Effector memory CD8-positive, alpha-beta T cell (primary cell): Measurements from ENCODE around the gene DYRK3.
"Not testable (repeated sequence)": the region's sequence is repeated elsewhere in the genome, so short reads cannot be mapped to it uniquely, and the experiment has no call there.

Experiments
- ATAC-seq: fragments of 150-1000 bp; cut with Tn5 transposase; replicated peaks from 2 replicates; pipeline ENCODE4 v1.10.0; 2021; ENCODE audit warnings: mild to moderate bottlenecking, moderate library complexity
- DNase-seq, 3 experiments: peaks; one replicate each; pipeline ENCODE4 v3.0.0; 2021
- H3K27ac Mint-ChIP-seq, 2 donors: one replicate each; pipeline ENCODE4 v1.8.0; 2022; ENCODE audit warnings: mild to moderate bottlenecking in 2 of 2, mixed read lengths in 2 of 2, moderate library complexity in 2 of 2
- H3K27me3 Mint-ChIP-seq, 2 donors: one replicate each; pipeline ENCODE4 v1.8.0; 2022; ENCODE audit warnings: mixed read lengths in 2 of 2
- H3K36me3 Mint-ChIP-seq: one replicate; pipeline ENCODE4 v1.8.0; 2022; ENCODE audit warnings: mild to moderate bottlenecking, moderate library complexity, mixed read lengths; ENCODE audit not compliant: insufficient read depth
- H3K4me1 Mint-ChIP-seq, 2 donors: one replicate each; pipeline ENCODE4 v1.8.0; 2022; ENCODE audit warnings: low read depth in 2 of 2, mixed read lengths in 2 of 2
- H3K4me3 Mint-ChIP-seq, 2 donors: one replicate each; pipeline ENCODE4 v1.8.0; 2022; ENCODE audit warnings: mild to moderate bottlenecking in 2 of 2, mixed read lengths in 2 of 2, moderate library complexity in 2 of 2
- H3K9me3 Mint-ChIP-seq, 2 donors: one replicate each; pipeline ENCODE4 v1.8.0; 2022; ENCODE audit warnings: mixed read lengths in 2 of 2

The DYRK3 gene

GRCh38 chr1:206642074-206642473 lies 6.7 kb downstream of the DYRK3 start:
- not testable (repeated sequence) for H3K27me3 Mint-ChIP-seq, ATAC-seq, H3K4me1 Mint-ChIP-seq, H3K4me3 Mint-ChIP-seq, H3K9me3 Mint-ChIP-seq, DNase-seq, H3K27ac Mint-ChIP-seq, H3K36me3 Mint-ChIP-seq

- Mint-ChIP-seq H3K27ac (no peak overlapping the region), H3K4me3 (no peak overlapping the region), H3K27me3 (no peaks in the 10 kb centered on the region), H3K4me1 (no peaks in the 10 kb centered on the region), H3K9me3 (no peaks in the 10 kb centered on the region), H3K36me3 (no peaks in the 10 kb centered on the region)
- ATAC-seq (no peak), DNase-seq (no peak)
These were observed 7.9 kb downstream of the DYRK3 start for GRCh38 chr1:206643118-206643698.

- Mint-ChIP-seq H3K4me1 (no peaks in the 10 kb centered on the region), H3K9me3 (no peaks in the 10 kb centered on the region), H3K27me3 (no peaks in the 10 kb centered on the region), H3K27ac (no peak overlapping the region), H3K4me3 (no peak overlapping the region), H3K36me3 (no peaks in the 10 kb centered on the region)
- ATAC-seq (no peak), DNase-seq (no peak)
These were observed 11.2 kb downstream of the DYRK3 start for GRCh38 chr1:206646504-206646903.

GRCh38 chr1:206647224-206647623 lies 11.9 kb downstream of the DYRK3 start:
- no peaks in the 10 kb centered on the region for H3K36me3 Mint-ChIP-seq
- ATAC-seq (no peak), DNase-seq (no peak)
- no peak overlapping the region for H3K27ac Mint-ChIP-seq
- no peaks in the 10 kb centered on the region for H3K9me3 Mint-ChIP-seq
- H3K27me3 Mint-ChIP-seq: no peaks in the 10 kb centered on the region
- H3K4me1 Mint-ChIP-seq: no peaks in the 10 kb centered on the region
- no peak overlapping the region for H3K4me3 Mint-ChIP-seq

GRCh38 chr1:206649261-206649921 lies 14.1 kb downstream of the DYRK3 start:
- Mint-ChIP-seq H3K27ac (peak overlapping the region in 1 of 2 donors; percentile 8), H3K27me3 (no peaks in the 10 kb centered on the region), H3K9me3 (no peaks in the 10 kb centered on the region), H3K4me3 (no peak overlapping the region), H3K36me3 (no peaks in the 10 kb centered on the region), H3K4me1 (no peaks in the 10 kb centered on the region)
- ATAC-seq: no peak
- DNase-seq: no peak

GRCh38 chr1:206651014-206651413 lies 15.7 kb downstream of the DYRK3 start:
- ATAC-seq (no peak), DNase-seq (no peak)
- Mint-ChIP-seq H3K9me3 (no peaks in the 10 kb centered on the region), H3K4me1 (no peaks in the 10 kb centered on the region), H3K27ac (no peak overlapping the region), H3K27me3 (no peaks in the 10 kb centered on the region), H3K4me3 (no peak overlapping the region), H3K36me3 (no peaks in the 10 kb centered on the region)

GRCh38 chr1:206651958-206652890 lies 16.9 kb downstream of the DYRK3 start:
- Mint-ChIP-seq H3K36me3 (no peaks in the 10 kb centered on the region), H3K27me3 (peaks cover 2 to 10% of the 10 kb centered on the region in 2 donors), H3K9me3 (no peaks in the 10 kb centered on the region), H3K4me3 (no peak overlapping the region), H3K27ac (no peak overlapping the region), H3K4me1 (no peaks in the 10 kb centered on the region)
- DNase-seq (no peak), ATAC-seq (no peak)

GRCh38 chr1:206653715-206654459 lies 18.6 kb downstream of the DYRK3 start:
- H3K4me1 Mint-ChIP-seq: peaks cover 4 to 7% of the 10 kb centered on the region in 2 donors
- no peaks in the 10 kb centered on the region for H3K36me3 Mint-ChIP-seq
- ATAC-seq (no peak), DNase-seq (no peak)
- H3K9me3 Mint-ChIP-seq: no peaks in the 10 kb centered on the region
- no peak overlapping the region for H3K4me3 Mint-ChIP-seq
- no peak overlapping the region for H3K27ac Mint-ChIP-seq
- H3K27me3 Mint-ChIP-seq: peaks cover 19 to 27% of the 10 kb centered on the region in 2 donors

- no peaks in the 10 kb centered on the region for H3K36me3 Mint-ChIP-seq
- H3K27me3 Mint-ChIP-seq: peaks cover 19 to 36% of the 10 kb centered on the region in 2 donors
- DNase-seq (no peak), ATAC-seq (no peak)
- no peaks in the 10 kb centered on the region for H3K9me3 Mint-ChIP-seq
- peaks cover 4 to 7% of the 10 kb centered on the region in 2 donors for H3K4me1 Mint-ChIP-seq
- H3K27ac Mint-ChIP-seq: no peak overlapping the region
- no peak overlapping the region for H3K4me3 Mint-ChIP-seq
These were observed 19.5 kb downstream of the DYRK3 start for GRCh38 chr1:206654828-206655227.

GRCh38 chr1:206655471-206655882 lies 20.1 kb downstream of the DYRK3 start:
- no peaks in the 10 kb centered on the region for H3K36me3 Mint-ChIP-seq
- peaks cover 19 to 41% of the 10 kb centered on the region in 2 donors for H3K27me3 Mint-ChIP-seq
- H3K4me1 Mint-ChIP-seq: peaks cover 4 to 7% of the 10 kb centered on the region in 2 donors
- ATAC-seq (no peak), DNase-seq (no peak)
- no peak overlapping the region for H3K4me3 Mint-ChIP-seq
- H3K27ac Mint-ChIP-seq: no peak overlapping the region
- no peaks in the 10 kb centered on the region for H3K9me3 Mint-ChIP-seq

- Mint-ChIP-seq H3K36me3 (no peaks in the 10 kb centered on the region), H3K27me3 (peaks cover 20 to 54% of the 10 kb centered on the region in 2 donors), H3K4me1 (peaks cover 4 to 7% of the 10 kb centered on the region in 2 donors), H3K9me3 (no peaks in the 10 kb centered on the region), H3K4me3 (no peak overlapping the region), H3K27ac (no peak overlapping the region)
- no peak for ATAC-seq
- DNase-seq: no peak
These were observed 21.6 kb downstream of the DYRK3 start for GRCh38 chr1:206656936-206657335.

GRCh38 chr1:206657751-206658150 lies 22.4 kb downstream of the DYRK3 start:
- no peak for ATAC-seq
- Mint-ChIP-seq H3K27me3 (peaks cover 28 to 62% of the 10 kb centered on the region in 2 donors), H3K4me1 (peaks cover 4 to 7% of the 10 kb centered on the region in 2 donors), H3K4me3 (no peak overlapping the region), H3K9me3 (no peaks in the 10 kb centered on the region), H3K27ac (no peak overlapping the region), H3K36me3 (no peaks in the 10 kb centered on the region)
- DNase-seq: no peak
